T-cell (primary cell): ENCODE measurements around the gene RMND5A. TPM values are rescaled to one million over a fixed set of nuclear protein-coding genes. Genes with fewer than 3 reads are reported as not detected.

Experiments
- ATAC-seq, 4 experiments: fragments of 200-7000 bp in 3 of 4; fragments of 150-1000 bp in 1 of 4; cut with Tn5 transposase; replicated peaks in 1 of 4; 1 replicate in 3 of 4; 2 replicates in 1 of 4; pipeline ENCODE4 v1.10.0; 2021; ENCODE audit warnings: moderate library complexity in 3 of 4, mild to moderate bottlenecking in 2 of 4, moderate number of reproducible peaks in 1 of 4
- CTCF ChIA-PET, 2 donors: fragments of 300-600 bp; sonication (Branson Sonifier 250); formaldehyde crosslinking; loops; one replicate each; lab custom pipeline; 2022; ENCODE audit warnings: antibody characterized with exemption in 2 of 2; lab: Charles Lee
- POLR2A ChIA-PET, 2 donors: fragments of 300-600 bp; sonication (Branson Sonifier 250); formaldehyde crosslinking; loops; one replicate each; lab custom pipeline; 2022; ENCODE audit warnings: antibody characterized with exemption in 2 of 2; lab: Charles Lee
- DNase-seq, 35 experiments: peaks; one replicate each; pipeline versions ENCODE4 v3.0.0 to v3.0.0-alpha.2; 2013 to 2023
- H3K27ac ChIP-seq: one replicate; pipeline ENCODE4 v1.5.1; 2013; ENCODE audit warnings: low read length
- H3K27me3 ChIP-seq, 2 experiments: replicated peaks in 1 of 2; 1 replicate in 1 of 2; 2 replicates in 1 of 2; pipeline versions ENCODE4 v1.6.1 to v1.7.0; 2013; ENCODE audit warnings: low read length in 1 of 2, mixed read lengths in 1 of 2; ENCODE audit not compliant: control insufficient read depth in 2 of 2, insufficient read depth in 2 of 2; ENCODE audit errors: extremely low read depth in 1 of 2
- H3K36me3 ChIP-seq, 2 donors: 1 replicate in 1 of 2; 2 replicates in 1 of 2; pipeline versions ENCODE4 v1.6.1 to v1.7.0; 2013; ENCODE audit warnings: low read length in 1 of 2; ENCODE audit not compliant: control insufficient read depth in 2 of 2, insufficient read depth in 1 of 2; ENCODE audit errors: extremely low read depth in 1 of 2
- H3K4me1 ChIP-seq, 2 experiments: 1 replicate in 1 of 2; 2 replicates in 1 of 2; pipeline versions ENCODE4 v1.6.1 to v1.7.0; 2013; ENCODE audit warnings: low read length in 2 of 2, mixed read lengths in 1 of 2; ENCODE audit not compliant: insufficient read depth in 2 of 2, control insufficient read depth in 1 of 2; ENCODE audit errors: extremely low read depth in 1 of 2
- H3K4me3 ChIP-seq, 2 donors: 1 replicate in 1 of 2; 2 replicates in 1 of 2; pipeline versions ENCODE4 v1.5.1 to v1.7.0; 2013; ENCODE audit warnings: mild to moderate bottlenecking in 2 of 2, low read length in 1 of 2, moderate library complexity in 1 of 2; ENCODE audit not compliant: control insufficient read depth in 1 of 2; ENCODE audit errors: extremely low read depth in 1 of 2
- H3K9me3 ChIP-seq: 2 replicates; pipeline ENCODE4 v1.7.0; 2013
- H3K27ac Mint-ChIP-seq, 2 donors: one replicate each; pipeline ENCODE4 v1.8.0; 2020 to 2021; ENCODE audit warnings: mild to moderate bottlenecking in 2 of 2, mixed read lengths in 2 of 2
- H3K27me3 Mint-ChIP-seq, 2 donors: one replicate each; pipeline ENCODE4 v1.8.0; 2021 to 2022; ENCODE audit warnings: mixed read lengths in 2 of 2
- H3K36me3 Mint-ChIP-seq: one replicate; pipeline ENCODE4 v1.8.0; 2021; ENCODE audit warnings: mixed read lengths
- H3K4me1 Mint-ChIP-seq, 3 donors: one replicate each; pipeline ENCODE4 v1.8.0; 2020 to 2022; ENCODE audit warnings: mixed read lengths in 3 of 3, mild to moderate bottlenecking in 1 of 3
- H3K4me3 Mint-ChIP-seq, 3 donors: one replicate each; pipeline ENCODE4 v1.8.0; 2020 to 2022; ENCODE audit warnings: mild to moderate bottlenecking in 3 of 3, mixed read lengths in 3 of 3, moderate library complexity in 3 of 3
- H3K9me3 Mint-ChIP-seq, 3 donors: one replicate each; pipeline ENCODE4 v1.8.0; 2020 to 2022; ENCODE audit warnings: mixed read lengths in 3 of 3
- WGBS: methylation state at CpG from one replicate; pipeline ENCODE4 v1.1.5; 2013; ENCODE audit warnings: missing lambda C conversion rate; ENCODE audit not compliant: insufficient coverage; 5-methylcytosine and 5-hydroxymethylcytosine counted together
- total RNA-seq, 35 experiments: library from RNA in 6 of 35; stranded (reverse) in 6 of 35; fragments of 120-200 nt in 1 of 35; gene quantifications; one replicate each; pipeline versions ENCODE4 v1.2.1 to v1.2.4 and lab custom pipeline; 2013 to 2026

The RMND5A gene
- total RNA-seq, 5 donors from 2014 or later (not counting 1 experiment from before 2014, with no cell fraction given), result 27.0 to 37.3 (median 31.7) TPM

GRCh38 chr2:86753606-86754005, 33.5 kb downstream of the RMND5A start:
- peaks cover 72% of the 10 kb centered on the region for H3K36me3 Mint-ChIP-seq
- H3K4me1 Mint-ChIP-seq, result peaks cover 21 to 31% (median 27%) of the 10 kb centered on the region in 3 donors
- H3K27ac ChIP-seq, result no peak overlapping the region
- no peaks in the 10 kb centered on the region for H3K27me3 Mint-ChIP-seq
- POLR2A ChIA-PET, result no interaction called here
- no peaks in the 10 kb centered on the region for H3K4me1 ChIP-seq
- no peak overlapping the region for H3K4me3 Mint-ChIP-seq
- no peak overlapping the region for H3K27ac Mint-ChIP-seq
- no peak overlapping the region for H3K4me3 ChIP-seq
- ATAC-seq (no peak), DNase-seq (no peak)
- H3K36me3 ChIP-seq, result peaks cover 0 to 55% of the 10 kb centered on the region in 2 donors
- CTCF ChIA-PET, result interaction anchor here (1.5 to 2.4 kb wide), 2 partner anchors 9 to 11 kb away, joined by 4 to 10 read pairs; no protein-coding TSS in a partner anchor
- peaks cover 0 to 6% (median 0%) of the 10 kb centered on the region in 3 donors for H3K9me3 Mint-ChIP-seq
- peaks cover 4% of the 10 kb centered on the region for H3K9me3 ChIP-seq
- H3K27me3 ChIP-seq, result no peaks in the 10 kb centered on the region

GRCh38 chr2:86758405-86758804, 38.3 kb downstream of the RMND5A start:
- Mint-ChIP-seq H3K36me3 (peaks cover 41% of the 10 kb centered on the region), H3K27me3 (no peaks in the 10 kb centered on the region), H3K27ac (no peak overlapping the region), H3K9me3 (no peaks in the 10 kb centered on the region), H3K4me1 (peaks cover 25 to 38% (median 26%) of the 10 kb centered on the region in 3 donors), H3K4me3 (no peak overlapping the region)
- Histone ChIP-seq H3K4me1 (no peaks in the 10 kb centered on the region), H3K27me3 (no peaks in the 10 kb centered on the region), H3K36me3 (peaks cover 0 to 33% of the 10 kb centered on the region in 2 donors), H3K27ac (no peak overlapping the region), H3K9me3 (no peaks in the 10 kb centered on the region), H3K4me3 (no peak overlapping the region)
- CTCF ChIA-PET, result no interaction called here
- DNase-seq (no peak), ATAC-seq (no peak)
- 100% methylated on average over 1 of the region's 3 CpGs for WGBS
- POLR2A ChIA-PET, result interaction anchor here in 1 of 2 donors (0.6 kb wide), 1 partner anchor 34 kb away, joined by 3 read pairs; no protein-coding TSS in a partner anchor

GRCh38 chr2:86760371-86760770, 40.3 kb downstream of the RMND5A start:
- CTCF ChIA-PET, result interaction anchor here in 1 of 2 donors (0.5 kb wide), 1 partner anchor 241 kb away, joined by 3 read pairs; no protein-coding TSS in a partner anchor
- H3K36me3 Mint-ChIP-seq, result peaks cover 36% of the 10 kb centered on the region
- H3K4me3 Mint-ChIP-seq, result no peak overlapping the region
- no peaks in the 10 kb centered on the region for H3K27me3 ChIP-seq
- DNase-seq (no peak), ATAC-seq (no peak)
- H3K27ac Mint-ChIP-seq, result peak overlapping the region in 1 of 2 donors; percentile 45
- H3K27me3 Mint-ChIP-seq, result no peaks in the 10 kb centered on the region
- H3K36me3 ChIP-seq, result peaks cover 0 to 15% of the 10 kb centered on the region in 2 donors
- peaks cover 33 to 51% (median 34%) of the 10 kb centered on the region in 3 donors for H3K4me1 Mint-ChIP-seq
- H3K9me3 ChIP-seq, result no peaks in the 10 kb centered on the region
- H3K4me3 ChIP-seq, result no peak overlapping the region
- 100% methylated on average over 1 of the region's 4 CpGs for WGBS
- no peaks in the 10 kb centered on the region for H3K4me1 ChIP-seq
- no peaks in the 10 kb centered on the region for H3K9me3 Mint-ChIP-seq
- POLR2A ChIA-PET, result interaction anchor here in 1 of 2 donors (0.6 kb wide), 1 partner anchor 106 kb away, joined by 8 read pairs; no protein-coding TSS in a partner anchor
- no peak overlapping the region for H3K27ac ChIP-seq

- H3K36me3 Mint-ChIP-seq, result peaks cover 29% of the 10 kb centered on the region
These were observed 44.7 kb downstream of the RMND5A start for GRCh38 chr2:86764661-86765309.

GRCh38 chr2:86765310-86765695, 45.2 kb downstream of the RMND5A start:
- H3K4me3 Mint-ChIP-seq, result no peak overlapping the region
- no CpG with 5 or more reads among the region's 1 CpG for WGBS
- peaks cover 18 to 27% (median 18%) of the 10 kb centered on the region in 3 donors for H3K4me1 Mint-ChIP-seq
- ATAC-seq (no peak), DNase-seq (no peak)
- peaks cover 0 to 37% of the 10 kb centered on the region in 2 donors for H3K36me3 ChIP-seq
- H3K36me3 Mint-ChIP-seq, result peaks cover 31% of the 10 kb centered on the region
- H3K9me3 Mint-ChIP-seq, result no peaks in the 10 kb centered on the region
- no peaks in the 10 kb centered on the region for H3K4me1 ChIP-seq
- H3K9me3 ChIP-seq, result no peaks in the 10 kb centered on the region
- no peak overlapping the region for H3K27ac ChIP-seq
- no peak overlapping the region for H3K4me3 ChIP-seq
- H3K27me3 Mint-ChIP-seq, result no peaks in the 10 kb centered on the region
- H3K27ac Mint-ChIP-seq, result peak overlapping the region in 1 of 2 donors; percentile 16
- ChIA-PET POLR2A (interaction anchor here in 1 of 2 donors (0.6 kb wide), 1 partner anchor 18 kb away, joined by 3 read pairs; no protein-coding TSS in a partner anchor), CTCF (interaction anchor here (0.6 to 2.2 kb wide), 8 partner anchors 12 to 481 kb away, joined by 3 to 10 read pairs (median 6); no protein-coding TSS in a partner anchor)
- no peaks in the 10 kb centered on the region for H3K27me3 ChIP-seq

More at GRCh38 chr2:86764661-86765309, 44.7 kb downstream of the RMND5A start:
- Histone ChIP-seq H3K9me3 (no peaks in the 10 kb centered on the region), H3K4me3 (no peak overlapping the region), H3K27ac (no peak overlapping the region), H3K36me3 (peaks cover 0 to 32% of the 10 kb centered on the region in 2 donors), H3K4me1 (no peaks in the 10 kb centered on the region), H3K27me3 (no peaks in the 10 kb centered on the region)
- Mint-ChIP-seq H3K9me3 (no peaks in the 10 kb centered on the region), H3K4me1 (peaks cover 19 to 31% (median 22%) of the 10 kb centered on the region in 3 donors), H3K27ac (peak overlapping the region in 1 of 2 donors; percentile 59), H3K27me3 (no peaks in the 10 kb centered on the region), H3K4me3 (no peak overlapping the region)
- ATAC-seq (peak; percentile 58 to 75 (median 72)), DNase-seq (peak in 16 of 35 experiments; percentile 10 to 74 (median 33))
- WGBS, result no CpG with 5 or more reads among the region's 4 CpGs
- ChIA-PET CTCF (interaction anchor here (0.6 to 2.2 kb wide), 8 partner anchors 11 to 480 kb away, joined by 3 to 10 read pairs (median 6); no protein-coding TSS in a partner anchor), POLR2A (interaction anchor here in 1 of 2 donors (0.6 kb wide), 1 partner anchor 19 kb away, joined by 3 read pairs; no protein-coding TSS in a partner anchor)

GRCh38 chr2:86768189-86768949, 48.3 kb downstream of the RMND5A start:
- no peaks in the 10 kb centered on the region for H3K27me3 ChIP-seq
- H3K9me3 ChIP-seq, result no peaks in the 10 kb centered on the region
- Mint-ChIP-seq H3K27me3 (no peaks in the 10 kb centered on the region), H3K4me3 (no peak overlapping the region), H3K4me1 (peaks cover 8 to 15% (median 8%) of the 10 kb centered on the region in 3 donors), H3K36me3 (peaks cover 52% of the 10 kb centered on the region), H3K9me3 (no peaks in the 10 kb centered on the region), H3K27ac (no peak overlapping the region)
- no peak for DNase-seq
- H3K4me1 ChIP-seq, result no peaks in the 10 kb centered on the region
- ATAC-seq, result no peak
- H3K4me3 ChIP-seq, result no peak overlapping the region
- H3K36me3 ChIP-seq, result peaks cover 0 to 62% of the 10 kb centered on the region in 2 donors
- ChIA-PET CTCF (no interaction called here), POLR2A (no interaction called here)
- 98% methylated on average over 5 of the region's 5 CpGs for WGBS
- no peak overlapping the region for H3K27ac ChIP-seq
